ENCODE results near the gene ISOC1.

ISOC1 gene

GRCh38 chr5:129137637-129138036, 43.1 kb downstream of the ISOC1 start:
- no peak for DNase-seq

- no peak for DNase-seq
These were observed 46.5 kb downstream of the ISOC1 start for GRCh38 chr5:129141078-129141477.

- DNase-seq: no peak
These were observed 47.1 kb downstream of the ISOC1 start for GRCh38 chr5:129141696-129142095.

- no peak for DNase-seq
These were observed 61.3 kb downstream of the ISOC1 start for GRCh38 chr5:129155876-129156275.

- no peak for DNase-seq
These were observed 67.3 kb downstream of the ISOC1 start for GRCh38 chr5:129161830-129162229.

Measured in OCI-M1 (cell line).